HepG2 (cell line): ENCODE results near the gene LCE1A. TPM values are rescaled to one million over a fixed set of nuclear protein-coding genes. Genes with fewer than 3 reads are reported as not detected.

ENCODE experiments used
- ATAC-seq: fragments of 200-7000 bp; cut with Tn5 transposase; 3 replicates; pipeline ENCODE4 v1.9.1; 2020; ENCODE audit warnings: mild to moderate bottlenecking, moderate library complexity
- BruUV-seq: library from RNA; stranded (reverse); fragments of 400-500 nt; replicated peaks from 2 replicates; lab custom pipeline; 2021; lab: Mats Ljungman, UMichigan
- CTCF ChIA-PET: fragments of 300-600 bp; formaldehyde crosslinking; extraction: SDS; loops from one replicate; lab custom pipeline; 2021; ENCODE audit warnings: low total read pairs, inconsistent platforms, low intra/inter-chr PET ratio; lab: Yijun Ruan, JAX
- POLR2A ChIA-PET: fragments of 350-600 bp; sonication (Branson Sonifier 250); formaldehyde crosslinking; loops from one replicate; lab custom pipeline; 2020; ENCODE audit warnings: antibody characterized with exemption, inconsistent platforms; lab: Yijun Ruan, JAX
- DNase-seq: peaks from one replicate; pipeline ENCODE4 v3.0.0-alpha.2; 2015; ENCODE audit warnings: low spot score
- FAIRE-seq: peaks from 3 replicates; lab custom pipeline; 2011; peaks lifted over from hg19 to GRCh38; lab: Jason Lieb, UNC
- H2AFZ ChIP-seq: one replicate; pipeline ENCODE4 v1.6.1; 2011; ENCODE audit warnings: low read length, inconsistent platforms
- H3K27ac ChIP-seq: fragments of 300-600 bp; 3 replicates; pipeline ENCODE4 v1.8.0; 2011; ENCODE audit warnings: mixed run types, mild to moderate bottlenecking, mixed read lengths, low read length, inconsistent platforms; ENCODE audit not compliant: insufficient read depth; ENCODE audit errors: extremely low read length
- H3K27me3 ChIP-seq, 2 experiments: fragments of 200-600 bp in 1 of 2; 2 replicates in 1 of 2; 3 replicates in 1 of 2; pipeline versions ENCODE4 v1.6.0 to v1.8.0; 2011; ENCODE audit warnings: low read length in 2 of 2, mild to moderate bottlenecking in 2 of 2, moderate library complexity in 2 of 2, inconsistent platforms in 1 of 2; ENCODE audit not compliant: insufficient read depth in 2 of 2, control insufficient read depth in 1 of 2
- H3K36me3 ChIP-seq, 2 experiments: fragments of 200-600 bp in 1 of 2; replicated peaks in 1 of 2; 2 replicates in 1 of 2; 3 replicates in 1 of 2; pipeline versions ENCODE4 v1.5.1 to v1.8.0; 2011; ENCODE audit warnings: low read length in 2 of 2, inconsistent platforms in 1 of 2; ENCODE audit not compliant: insufficient read depth in 2 of 2, control insufficient read depth in 1 of 2
- H3K4me1 ChIP-seq: 2 replicates; pipeline ENCODE4 v1.5.1; 2012; ENCODE audit warnings: low read length, inconsistent platforms; ENCODE audit not compliant: insufficient read depth
- H3K4me2 ChIP-seq: 2 replicates; pipeline ENCODE4 v1.6.0; 2011; ENCODE audit warnings: low read depth, low read length, inconsistent platforms
- H3K4me3 ChIP-seq, 3 experiments: fragments of 200-600 bp in 1 of 3; sonication (generic), shearing (Covaris generic) in 1 of 3; replicated peaks in 1 of 3; 2 replicates each; pipeline ENCODE4 v1.5.1; 2011 to 2016; ENCODE audit warnings: low read length in 3 of 3, inconsistent platforms in 2 of 3, low read depth in 2 of 3, mild to moderate bottlenecking in 2 of 3, control low read depth in 1 of 3, mixed read lengths in 1 of 3; ENCODE audit not compliant: insufficient read depth in 1 of 3
- H3K79me2 ChIP-seq: one replicate; pipeline ENCODE4 v1.6.1; 2011; ENCODE audit warnings: low read length, inconsistent platforms; ENCODE audit not compliant: insufficient read depth
- H3K9ac ChIP-seq: 2 replicates; pipeline ENCODE4 v1.6.0; 2011; ENCODE audit warnings: mild to moderate bottlenecking, low read depth, low read length, inconsistent platforms; ENCODE audit not compliant: insufficient read depth
- H3K9me3 ChIP-seq: 2 replicates; pipeline ENCODE4 v1.5.1; 2012; ENCODE audit warnings: mild to moderate bottlenecking, low read length
- H4K20me1 ChIP-seq: 2 replicates; pipeline ENCODE4 v1.6.0; 2011; ENCODE audit warnings: inconsistent platforms, mild to moderate bottlenecking, low read length, moderate library complexity; ENCODE audit not compliant: insufficient read depth
- CHD2 ChIP-seq: IDR thresholded peaks from 2 replicates; pipeline ENCODE4 v1.6.1; 2011; ENCODE audit warnings: low read depth, low read length, improper control_type of control experiment
- FOXK1 ChIP-seq: sonication (generic); formaldehyde crosslinking; IDR thresholded peaks from 2 replicates; pipeline ENCODE4 v1.4.0; 2020; ENCODE audit warnings: low read depth, missing genetic modification reagents, borderline replicate concordance
- HNRNPK ChIP-seq: fragments of 200-400 bp; formaldehyde crosslinking; IDR thresholded peaks from 2 replicates; pipeline ENCODE4 v1.6.1; 2018; ENCODE audit warnings: low read length, low read depth, moderate library complexity, mild to moderate bottlenecking; ENCODE audit not compliant: poor library complexity, severe bottlenecking
- JARID2 ChIP-seq: sonication (generic); formaldehyde crosslinking; IDR thresholded peaks from 2 replicates; pipeline ENCODE4 v1.8.1; 2023; ENCODE audit warnings: missing genetic modification reagents, inconsistent platforms; ENCODE audit not compliant: insufficient replicate concordance
- KLF11 ChIP-seq: IDR thresholded peaks from 2 replicates; pipeline ENCODE4 v1.6.1; 2016; ENCODE audit warnings: missing compliant biosample characterization
- PCBP2 ChIP-seq: fragments of 200-400 bp; formaldehyde crosslinking; optimal IDR thresholded peaks from 2 replicates; pipeline ENCODE3; 2018; ENCODE audit warnings: low read length, low read depth; ENCODE audit not compliant: poor library complexity, severe bottlenecking
- ZBTB20 ChIP-seq: sonication (generic); formaldehyde crosslinking; IDR thresholded peaks from 2 replicates; pipeline ENCODE4 v1.8.1; 2023; ENCODE audit warnings: missing genetic modification reagents, low read depth, mild to moderate bottlenecking, borderline replicate concordance
- ZNF143 ChIP-seq: sonication (generic); formaldehyde crosslinking; IDR thresholded peaks from 2 replicates; pipeline ENCODE4 v1.4.0; 2020; ENCODE audit warnings: missing genetic modification reagents
- ZNF232 ChIP-seq: sonication (generic); formaldehyde crosslinking; IDR thresholded peaks from 2 replicates; pipeline ENCODE4 v1.4.0; 2020; ENCODE audit warnings: missing genetic modification reagents, borderline replicate concordance
- ZNF709 ChIP-seq: sonication (generic); formaldehyde crosslinking; IDR thresholded peaks from 2 replicates; pipeline ENCODE4 v1.5.0; 2020; ENCODE audit warnings: mild to moderate bottlenecking, missing genetic modification reagents
- ZNF737 ChIP-seq: sonication (generic); formaldehyde crosslinking; IDR thresholded peaks from 2 replicates; pipeline ENCODE4 v1.5.0; 2020; ENCODE audit warnings: missing genetic modification reagents, mild to moderate bottlenecking, borderline replicate concordance
- WGBS: methylation state at CpG from one replicate; pipeline ENCODE4 v1.1.6; 2017; ENCODE audit warnings: low lambda C conversion rate; 5-methylcytosine and 5-hydroxymethylcytosine counted together
- in situ Hi-C: cut with HindIII; loops from 2 replicates; pipeline ENCODE4 v1.10.0; 2017; ENCODE audit warnings: low pct_unique_long_range_greater_than_20kb; ENCODE audit not compliant: extremely low pct_ligation_motif_present
- intact Hi-C: fragments of 100-400 bp; cut with micrococcal nuclease; formaldehyde crosslinking; loops from one replicate; pipeline ENCODE4 v1.10.0; 2022; ENCODE audit not compliant: unreplicated experiment
- polyA plus RNA-seq, 8 experiments: library from polyadenylated mRNA; depleted of rRNA in 3 of 8; stranded (reverse) in 7 of 8; unstranded in 1 of 8; fragments of >200 nt; fragmentation: Illumina TruSeq in 4 of 8; extraction: Trizol in 4 of 8; gene quantifications; 2 replicates each; pipeline versions ENCODE4 v1.2.1 to v1.2.3, GENCODE V29; 2011 to 2016; ENCODE audit warnings: low read depth in 4 of 8, missing spikeins in 1 of 8, mixed read lengths in 1 of 8; ENCODE audit not compliant: insufficient read depth in 1 of 8
- total RNA-seq, 5 experiments: library from RNA; depleted of rRNA; stranded (reverse); fragments of >200 nt; fragmentation: Illumina TruSeq; extraction: Trizol; gene quantifications; 2 replicates each; pipeline ENCODE4 v1.2.3, GENCODE V29; 2016; ENCODE audit warnings: low read depth in 1 of 5
- TF ChIP-seq, protein P1 (sequence below): IDR thresholded peaks from 2 replicates; pipeline ENCODE4 v1.6.1; 2016; ENCODE audit warnings: missing genetic modification reagents, missing compliant biosample characterization
- TF ChIP-seq, protein P2 (sequence below): IDR thresholded peaks from 2 replicates; pipeline ENCODE4 v1.6.1; 2016; ENCODE audit warnings: low read depth, missing genetic modification reagents, missing compliant biosample characterization
- TF ChIP-seq, protein P3 (sequence below): sonication (generic); formaldehyde crosslinking; IDR thresholded peaks from 2 replicates; pipeline ENCODE4 v1.4.0; 2020; ENCODE audit warnings: missing genetic modification reagents
- TF ChIP-seq, protein P4 (sequence below): sonication (generic); formaldehyde crosslinking; IDR thresholded peaks from 2 replicates; pipeline ENCODE4 v1.4.0; 2020; ENCODE audit warnings: missing genetic modification reagents, borderline replicate concordance

LCE1A gene
- total and polyA plus RNA-seq, 2 of the 13 experiments (the other 11 are each of a cell fraction or from before 2014, with no cell fraction given), result not detected

- in situ Hi-C loops, result no loop called here
- POLR2A ChIA-PET, result no interaction called here
- 0% methylated on average over 2 of the region's 2 CpGs for WGBS
- no peak overlapping the region for H3K27ac ChIP-seq
- no peaks in the 10 kb centered on the region for H3K36me3 ChIP-seq
- no peak for ATAC-seq
- CTCF ChIA-PET, result no interaction called here
- no peak overlapping the region for H3K4me2 ChIP-seq
- no peak overlapping the region for H2AFZ ChIP-seq
- H3K9ac ChIP-seq, result no peak overlapping the region
- H3K79me2 ChIP-seq, result no peaks in the 10 kb centered on the region
- H3K27me3 ChIP-seq, result no peaks in the 10 kb centered on the region
- H4K20me1 ChIP-seq, result no peaks in the 10 kb centered on the region
- no peak for DNase-seq
- no TSS peak for BruUV-seq
- intact Hi-C loops, result no loop called here
- no peaks in the 10 kb centered on the region for H3K9me3 ChIP-seq
- no peaks in the 10 kb centered on the region for H3K4me1 ChIP-seq
- no peak for FAIRE-seq
- no peak overlapping the region for H3K4me3 ChIP-seq
- TF ChIP-seq HNRNPK, result no peak
- TF ChIP-seq ZNF737 (CRISPR knock-in tag), result no peak
- TF ChIP-seq, protein P1, sequence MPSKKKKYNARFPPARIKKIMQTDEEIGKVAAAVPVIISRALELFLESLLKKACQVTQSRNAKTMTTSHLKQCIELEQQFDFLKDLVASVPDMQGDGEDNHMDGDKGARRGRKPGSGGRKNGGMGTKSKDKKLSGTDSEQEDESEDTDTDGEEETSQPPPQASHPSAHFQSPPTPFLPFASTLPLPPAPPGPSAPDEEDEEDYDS, result no peak
- TF ChIP-seq ZNF143 (CRISPR knock-in tag), result no peak
- TF ChIP-seq ZNF232 (CRISPR knock-in tag), result no peak
- TF ChIP-seq PCBP2, result no peak
- TF ChIP-seq, protein P2, sequence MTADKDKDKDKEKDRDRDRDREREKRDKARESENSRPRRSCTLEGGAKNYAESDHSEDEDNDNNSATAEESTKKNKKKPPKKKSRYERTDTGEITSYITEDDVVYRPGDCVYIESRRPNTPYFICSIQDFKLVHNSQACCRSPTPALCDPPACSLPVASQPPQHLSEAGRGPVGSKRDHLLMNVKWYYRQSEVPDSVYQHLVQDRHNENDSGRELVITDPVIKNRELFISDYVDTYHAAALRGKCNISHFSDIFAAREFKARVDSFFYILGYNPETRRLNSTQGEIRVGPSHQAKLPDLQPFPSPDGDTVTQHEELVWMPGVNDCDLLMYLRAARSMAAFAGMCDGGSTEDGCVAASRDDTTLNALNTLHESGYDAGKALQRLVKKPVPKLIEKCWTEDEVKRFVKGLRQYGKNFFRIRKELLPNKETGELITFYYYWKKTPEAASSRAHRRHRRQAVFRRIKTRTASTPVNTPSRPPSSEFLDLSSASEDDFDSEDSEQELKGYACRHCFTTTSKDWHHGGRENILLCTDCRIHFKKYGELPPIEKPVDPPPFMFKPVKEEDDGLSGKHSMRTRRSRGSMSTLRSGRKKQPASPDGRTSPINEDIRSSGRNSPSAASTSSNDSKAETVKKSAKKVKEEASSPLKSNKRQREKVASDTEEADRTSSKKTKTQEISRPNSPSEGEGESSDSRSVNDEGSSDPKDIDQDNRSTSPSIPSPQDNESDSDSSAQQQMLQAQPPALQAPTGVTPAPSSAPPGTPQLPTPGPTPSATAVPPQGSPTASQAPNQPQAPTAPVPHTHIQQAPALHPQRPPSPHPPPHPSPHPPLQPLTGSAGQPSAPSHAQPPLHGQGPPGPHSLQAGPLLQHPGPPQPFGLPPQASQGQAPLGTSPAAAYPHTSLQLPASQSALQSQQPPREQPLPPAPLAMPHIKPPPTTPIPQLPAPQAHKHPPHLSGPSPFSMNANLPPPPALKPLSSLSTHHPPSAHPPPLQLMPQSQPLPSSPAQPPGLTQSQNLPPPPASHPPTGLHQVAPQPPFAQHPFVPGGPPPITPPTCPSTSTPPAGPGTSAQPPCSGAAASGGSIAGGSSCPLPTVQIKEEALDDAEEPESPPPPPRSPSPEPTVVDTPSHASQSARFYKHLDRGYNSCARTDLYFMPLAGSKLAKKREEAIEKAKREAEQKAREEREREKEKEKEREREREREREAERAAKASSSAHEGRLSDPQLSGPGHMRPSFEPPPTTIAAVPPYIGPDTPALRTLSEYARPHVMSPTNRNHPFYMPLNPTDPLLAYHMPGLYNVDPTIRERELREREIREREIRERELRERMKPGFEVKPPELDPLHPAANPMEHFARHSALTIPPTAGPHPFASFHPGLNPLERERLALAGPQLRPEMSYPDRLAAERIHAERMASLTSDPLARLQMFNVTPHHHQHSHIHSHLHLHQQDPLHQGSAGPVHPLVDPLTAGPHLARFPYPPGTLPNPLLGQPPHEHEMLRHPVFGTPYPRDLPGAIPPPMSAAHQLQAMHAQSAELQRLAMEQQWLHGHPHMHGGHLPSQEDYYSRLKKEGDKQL, result no peak
- no peak for TF ChIP-seq KLF11 (CRISPR knock-in tag)
- TF ChIP-seq CHD2, result no peak
- TF ChIP-seq, protein P3, sequence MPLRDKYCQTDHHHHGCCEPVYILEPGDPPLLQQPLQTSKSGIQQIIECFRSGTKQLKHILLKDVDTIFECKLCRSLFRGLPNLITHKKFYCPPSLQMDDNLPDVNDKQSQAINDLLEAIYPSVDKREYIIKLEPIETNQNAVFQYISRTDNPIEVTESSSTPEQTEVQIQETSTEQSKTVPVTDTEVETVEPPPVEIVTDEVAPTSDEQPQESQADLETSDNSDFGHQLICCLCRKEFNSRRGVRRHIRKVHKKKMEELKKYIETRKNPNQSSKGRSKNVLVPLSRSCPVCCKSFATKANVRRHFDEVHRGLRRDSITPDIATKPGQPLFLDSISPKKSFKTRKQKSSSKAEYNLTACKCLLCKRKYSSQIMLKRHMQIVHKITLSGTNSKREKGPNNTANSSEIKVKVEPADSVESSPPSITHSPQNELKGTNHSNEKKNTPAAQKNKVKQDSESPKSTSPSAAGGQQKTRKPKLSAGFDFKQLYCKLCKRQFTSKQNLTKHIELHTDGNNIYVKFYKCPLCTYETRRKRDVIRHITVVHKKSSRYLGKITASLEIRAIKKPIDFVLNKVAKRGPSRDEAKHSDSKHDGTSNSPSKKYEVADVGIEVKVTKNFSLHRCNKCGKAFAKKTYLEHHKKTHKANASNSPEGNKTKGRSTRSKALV (CRISPR knock-in tag), result no peak
- TF ChIP-seq, protein P4, sequence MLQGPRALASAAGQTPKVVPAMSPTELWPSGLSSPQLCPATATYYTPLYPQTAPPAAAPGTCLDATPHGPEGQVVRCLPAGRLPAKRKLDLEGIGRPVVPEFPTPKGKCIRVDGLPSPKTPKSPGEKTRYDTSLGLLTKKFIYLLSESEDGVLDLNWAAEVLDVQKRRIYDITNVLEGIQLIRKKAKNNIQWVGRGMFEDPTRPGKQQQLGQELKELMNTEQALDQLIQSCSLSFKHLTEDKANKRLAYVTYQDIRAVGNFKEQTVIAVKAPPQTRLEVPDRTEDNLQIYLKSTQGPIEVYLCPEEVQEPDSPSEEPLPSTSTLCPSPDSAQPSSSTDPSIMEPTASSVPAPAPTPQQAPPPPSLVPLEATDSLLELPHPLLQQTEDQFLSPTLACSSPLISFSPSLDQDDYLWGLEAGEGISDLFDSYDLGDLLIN (CRISPR knock-in tag), result no peak
- TF ChIP-seq JARID2, result no peak
- TF ChIP-seq ZNF709, result no peak
- TF ChIP-seq ZBTB20 (CRISPR knock-in tag), result no peak
- no peak for TF ChIP-seq FOXK1 (CRISPR knock-in tag)
These were observed 28.4 kb downstream of the LCE1A start for GRCh38 chr1:152855661-152856060.
